Measurements from ENCODE around the gene PSME1. TPM values are rescaled to one million over a fixed set of nuclear protein-coding genes. Genes with fewer than 3 reads are reported as not detected.
A peak's percentile ranks its signal among the peaks of the same experiment; 100 is the strongest.

Gene PSME1
- total RNA-seq = 100 to 1,000 TPM; 114 to 289 (median 200) TPM

GRCh38 chr14:24135834-24136683 lies at the start of gene PSME1:
Gene PSME1 (plus strand): TSS chr14:24136194. CDS start chr14:24136263, 69 bp downstream.
- peak within 1 kb of the TSS; percentile 93 to 99 (median 96) for H3K4me3 ChIP-seq
- H3K27ac ChIP-seq = peak within 1 kb of the TSS; percentile 95 to 97 (median 96)
- peaks cover 0 to 44% (median 16%) of the 10 kb centered on the region in 4 donors for H3K4me1 ChIP-seq
- no peaks in the 10 kb centered on the region for H3K27me3 ChIP-seq
- peaks cover 0 to 22% (median 3%) of the 10 kb centered on the region in 3 donors for H3K36me3 ChIP-seq
- DNase-seq = peak; percentile 93 to 98 (median 98)
- TF ChIP-seq CTCF (IDR thresholded peaks at IDR 0.05) (peak in 1 of 6 experiments; percentile 0), POLR2A (IDR thresholded peaks at IDR 0.05) (peak; percentile 58 to 80)
- H3K9me3 ChIP-seq = no peaks in the 10 kb centered on the region

GRCh38 chr14:24087004-24087403 lies 49.0 kb upstream of the PSME1 start:
- no peak overlapping the region for H3K27ac ChIP-seq
- H3K4me1 ChIP-seq = peaks cover 0 to 8% (median 4%) of the 10 kb centered on the region in 4 donors
- no peak for DNase-seq
- H3K4me3 ChIP-seq = no peak overlapping the region
- no peaks in the 10 kb centered on the region for H3K36me3 ChIP-seq
- H3K27me3 ChIP-seq = no peaks in the 10 kb centered on the region
- TF ChIP-seq CTCF (IDR thresholded peaks at IDR 0.05) = no peak
- TF ChIP-seq POLR2A (IDR thresholded peaks at IDR 0.05) = no peak
- H3K9me3 ChIP-seq = no peaks in the 10 kb centered on the region

- no peaks in the 10 kb centered on the region for H3K9me3 ChIP-seq
Measured at GRCh38 chr14:24088095-24088494, 47.9 kb upstream of the PSME1 start.

GRCh38 chr14:24089890-24090289 lies 46.1 kb upstream of the PSME1 start:
- Histone ChIP-seq H3K27ac (no peak overlapping the region), H3K9me3 (no peaks in the 10 kb centered on the region), H3K4me1 (peaks cover 3 to 17% (median 11%) of the 10 kb centered on the region in 4 donors), H3K27me3 (no peaks in the 10 kb centered on the region), H3K36me3 (no peaks in the 10 kb centered on the region), H3K4me3 (no peak overlapping the region)
- TF ChIP-seq CTCF (IDR thresholded peaks at IDR 0.05) (no peak), POLR2A (IDR thresholded peaks at IDR 0.05) (no peak)
- DNase-seq = no peak

More at GRCh38 chr14:24088095-24088494, 47.9 kb upstream of the PSME1 start:
- Histone ChIP-seq H3K27ac (no peak overlapping the region), H3K27me3 (no peaks in the 10 kb centered on the region), H3K4me3 (no peak overlapping the region), H3K36me3 (no peaks in the 10 kb centered on the region), H3K4me1 (peaks cover 0 to 10% (median 5%) of the 10 kb centered on the region in 4 donors)
- TF ChIP-seq CTCF (IDR thresholded peaks at IDR 0.05) = no peak
- no peak for TF ChIP-seq POLR2A (IDR thresholded peaks at IDR 0.05)
- DNase-seq = peak in 1 of 3 donors; percentile 25

- TF ChIP-seq POLR2A (IDR thresholded peaks at IDR 0.05) (peak in 1 of 2 donors; percentile 63), CTCF (IDR thresholded peaks at IDR 0.05) (peak in 3 of 6 experiments; percentile 52 to 60 (median 57))
Measured at GRCh38 chr14:24092110-24092504, 43.9 kb upstream of the PSME1 start.

More at GRCh38 chr14:24092110-24092504, 43.9 kb upstream of the PSME1 start:
- DNase-seq = peak in 2 of 3 donors; percentile 62 to 79
- no peaks in the 10 kb centered on the region for H3K9me3 ChIP-seq
- H3K4me1 ChIP-seq = peaks cover 7 to 28% (median 15%) of the 10 kb centered on the region in 4 donors
- no peaks in the 10 kb centered on the region for H3K27me3 ChIP-seq
- H3K4me3 ChIP-seq = no peak overlapping the region
- H3K27ac ChIP-seq = peak overlapping the region in 3 of 4 donors; percentile 94 to 99 (median 98)
- H3K36me3 ChIP-seq = peaks cover 0 to 7% (median 0%) of the 10 kb centered on the region in 3 donors
